ENCODE data around the gene POLR3G.

The POLR3G gene

GRCh38 chr5:90503596-90503995 is 28.9 kb downstream of the POLR3G start:
- no peak for DNase-seq (ENCODE audit: low read depth, low spot score)

GRCh38 chr5:90504743-90505142 is 30.1 kb downstream of the POLR3G start:
- no peak for DNase-seq (ENCODE audit: low read depth, low spot score)

- DNase-seq (ENCODE audit: low read depth, low spot score) = no peak
Observed at GRCh38 chr5:90506221-90506620, 31.6 kb downstream of the POLR3G start.

- no peak for DNase-seq (ENCODE audit: low read depth, low spot score)
Observed at GRCh38 chr5:90510438-90510837, 35.8 kb downstream of the POLR3G start.

- DNase-seq (ENCODE audit: low read depth, low spot score) = no peak
Observed at GRCh38 chr5:90514520-90514919, 39.9 kb downstream of the POLR3G start.

- no peak for DNase-seq (ENCODE audit: low read depth, low spot score)
Observed at GRCh38 chr5:90518661-90519060, 44.0 kb downstream of the POLR3G start.

- no peak for DNase-seq (ENCODE audit: low read depth, low spot score)
Observed at GRCh38 chr5:90519081-90519480, 44.4 kb downstream of the POLR3G start.

- DNase-seq (ENCODE audit: low read depth, low spot score) = peak; percentile 25
Observed at GRCh38 chr5:90528601-90529193, 54.0 kb downstream of the POLR3G start.

GRCh38 chr5:90529194-90529938 is 54.7 kb downstream of the POLR3G start, which contains the start of gene LYSMD3:
LYSMD3 (minus strand) TSS chr5:90529584; CDS start chr5:90525289, 4,295 bp downstream.
- peak; percentile 96 for DNase-seq (ENCODE audit: low read depth, low spot score)

- DNase-seq (ENCODE audit: low read depth, low spot score) = peak; percentile 82
Observed at GRCh38 chr5:90529939-90530677, 55.4 kb downstream of the POLR3G start.

- DNase-seq (ENCODE audit: low read depth, low spot score) = no peak
Observed at GRCh38 chr5:90530736-90531487, 56.2 kb downstream of the POLR3G start.

GRCh38 chr5:90533794-90534193 is 59.1 kb downstream of the POLR3G start:
- no peak for DNase-seq (ENCODE audit: low read depth, low spot score)

- DNase-seq (ENCODE audit: low read depth, low spot score) = no peak
Observed at GRCh38 chr5:90534922-90535321, 60.3 kb downstream of the POLR3G start.

GRCh38 chr5:90542827-90543519 is 68.3 kb downstream of the POLR3G start:
- DNase-seq (ENCODE audit: low read depth, low spot score) = no peak

GRCh38 chr5:90545511-90545910 is 70.8 kb downstream of the POLR3G start:
- no peak for DNase-seq (ENCODE audit: low read depth, low spot score)

- no peak for DNase-seq (ENCODE audit: low read depth, low spot score)
Observed at GRCh38 chr5:90546216-90546837, 71.7 kb downstream of the POLR3G start.

- no peak for DNase-seq (ENCODE audit: low read depth, low spot score)
Observed at GRCh38 chr5:90547072-90547536, 72.4 kb downstream of the POLR3G start.

- no peak for DNase-seq (ENCODE audit: low read depth, low spot score)
Observed at GRCh38 chr5:90548069-90548593, 73.5 kb downstream of the POLR3G start.

- no peak for DNase-seq (ENCODE audit: low read depth, low spot score)
Observed at GRCh38 chr5:90549223-90549622, 74.6 kb downstream of the POLR3G start.

- DNase-seq (ENCODE audit: low read depth, low spot score) = no peak
Observed at GRCh38 chr5:90549729-90550275, 75.1 kb downstream of the POLR3G start.

Data from ELF-1 (cell line).